ENCODE data around the gene OLFML1.

OLFML1 gene

DNA sequence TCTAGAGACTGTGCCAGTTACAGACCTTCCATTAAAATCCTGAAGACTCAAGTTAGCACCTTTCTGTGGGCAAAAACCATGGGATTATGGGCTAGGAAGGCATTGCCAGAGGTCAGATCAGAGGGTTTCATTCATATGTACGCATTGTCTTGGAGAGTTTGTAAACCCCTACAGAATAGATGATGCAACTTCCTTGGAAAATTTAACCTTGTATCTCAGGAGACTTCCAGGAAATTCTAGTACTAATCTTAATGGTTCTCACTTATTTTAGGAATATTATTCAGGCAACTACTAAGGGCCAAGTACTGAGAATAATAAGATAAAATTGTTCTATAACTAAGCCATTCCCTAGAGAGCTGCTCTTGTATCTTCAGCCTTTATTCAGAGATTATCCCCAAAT, 6.9 kb downstream of the OLFML1 start:
- TF ChIP-seq ZNF2 (tag by site-specific recombination; IDR thresholded peaks at IDR 0.05) (no peak), ZNF660 (tag by site-specific recombination; IDR thresholded peaks at IDR 0.05) (no peak), ZNF48 (tag by site-specific recombination; IDR thresholded peaks at IDR 0.05) (no peak), ZNF548 (tag by site-specific recombination; IDR thresholded peaks at IDR 0.05) (no peak), MYNN (tag by site-specific recombination; IDR thresholded peaks at IDR 0.05; ENCODE audit: borderline replicate concordance) (no peak), ZNF19 (tag by site-specific recombination; IDR thresholded peaks at IDR 0.05; ENCODE audit: low read depth) (no peak)
- TF ChIP-seq, protein P1, sequence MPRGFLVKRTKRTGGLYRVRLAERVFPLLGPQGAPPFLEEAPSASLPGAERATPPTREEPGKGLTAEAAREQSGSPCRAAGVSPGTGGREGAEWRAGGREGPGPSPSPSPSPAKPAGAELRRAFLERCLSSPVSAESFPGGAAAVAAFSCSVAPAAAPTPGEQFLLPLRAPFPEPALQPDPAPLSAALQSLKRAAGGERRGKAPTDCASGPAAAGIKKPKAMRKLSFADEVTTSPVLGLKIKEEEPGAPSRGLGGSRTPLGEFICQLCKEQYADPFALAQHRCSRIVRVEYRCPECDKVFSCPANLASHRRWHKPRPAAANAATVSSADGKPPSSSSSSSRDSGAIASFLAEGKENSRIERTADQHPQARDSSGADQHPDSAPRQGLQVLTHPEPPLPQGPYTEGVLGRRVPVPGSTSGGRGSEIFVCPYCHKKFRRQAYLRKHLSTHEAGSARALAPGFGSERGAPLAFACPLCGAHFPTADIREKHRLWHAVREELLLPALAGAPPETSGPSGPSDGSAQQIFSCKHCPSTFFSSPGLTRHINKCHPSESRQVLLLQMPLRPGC (tag by site-specific recombination; IDR thresholded peaks at IDR 0.05): no peak
- TF ChIP-seq, protein P2, sequence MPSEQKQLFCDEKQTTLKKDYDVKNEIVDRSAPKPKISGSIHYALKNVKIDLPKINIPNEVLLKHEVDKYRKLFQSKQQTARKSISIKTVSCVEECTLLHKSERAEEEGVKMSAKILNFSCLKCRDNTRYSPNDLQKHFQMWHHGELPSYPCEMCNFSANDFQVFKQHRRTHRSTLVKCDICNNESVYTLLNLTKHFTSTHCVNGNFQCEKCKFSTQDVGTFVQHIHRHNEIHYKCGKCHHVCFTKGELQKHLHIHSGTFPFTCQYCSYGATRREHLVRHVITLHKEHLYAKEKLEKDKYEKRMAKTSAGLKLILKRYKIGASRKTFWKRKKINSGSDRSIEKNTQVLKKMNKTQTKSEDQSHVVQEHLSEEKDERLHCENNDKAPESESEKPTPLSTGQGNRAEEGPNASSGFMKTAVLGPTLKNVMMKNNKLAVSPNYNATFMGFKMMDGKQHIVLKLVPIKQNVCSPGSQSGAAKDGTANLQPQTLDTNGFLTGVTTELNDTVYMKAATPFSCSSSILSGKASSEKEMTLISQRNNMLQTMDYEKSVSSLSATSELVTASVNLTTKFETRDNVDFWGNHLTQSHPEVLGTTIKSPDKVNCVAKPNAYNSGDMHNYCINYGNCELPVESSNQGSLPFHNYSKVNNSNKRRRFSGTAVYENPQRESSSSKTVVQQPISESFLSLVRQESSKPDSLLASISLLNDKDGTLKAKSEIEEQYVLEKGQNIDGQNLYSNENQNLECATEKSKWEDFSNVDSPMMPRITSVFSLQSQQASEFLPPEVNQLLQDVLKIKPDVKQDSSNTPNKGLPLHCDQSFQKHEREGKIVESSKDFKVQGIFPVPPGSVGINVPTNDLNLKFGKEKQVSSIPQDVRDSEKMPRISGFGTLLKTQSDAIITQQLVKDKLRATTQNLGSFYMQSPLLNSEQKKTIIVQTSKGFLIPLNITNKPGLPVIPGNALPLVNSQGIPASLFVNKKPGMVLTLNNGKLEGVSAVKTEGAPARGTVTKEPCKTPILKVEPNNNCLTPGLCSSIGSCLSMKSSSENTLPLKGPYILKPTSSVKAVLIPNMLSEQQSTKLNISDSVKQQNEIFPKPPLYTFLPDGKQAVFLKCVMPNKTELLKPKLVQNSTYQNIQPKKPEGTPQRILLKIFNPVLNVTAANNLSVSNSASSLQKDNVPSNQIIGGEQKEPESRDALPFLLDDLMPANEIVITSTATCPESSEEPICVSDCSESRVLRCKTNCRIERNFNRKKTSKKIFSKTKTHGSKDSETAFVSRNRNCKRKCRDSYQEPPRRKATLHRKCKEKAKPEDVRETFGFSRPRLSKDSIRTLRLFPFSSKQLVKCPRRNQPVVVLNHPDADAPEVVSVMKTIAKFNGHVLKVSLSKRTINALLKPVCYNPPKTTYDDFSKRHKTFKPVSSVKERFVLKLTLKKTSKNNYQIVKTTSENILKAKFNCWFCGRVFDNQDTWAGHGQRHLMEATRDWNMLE (tag by site-specific recombination; conservative IDR thresholded peaks at IDR 0.05; ENCODE audit: low read depth): no peak
- ChIA-PET CTCF (interaction anchor here (1.4 kb wide), 1 partner anchor 21 kb away, joined by 5 read pairs; the partner anchor contains the start of gene PPFIBP2), POLR2A (no interaction called here)
- Histone ChIP-seq H3K27ac (ENCODE audit: extremely low read depth, low read depth, low read length) (no peak overlapping the region), H3K4me1 (ENCODE audit: control insufficient read depth, insufficient read depth, low read length) (no peaks in the 10 kb centered on the region), H3K4me3 (ENCODE audit: low read depth, low read length) (no peak overlapping the region), H3K9me3 (ENCODE audit: control insufficient read depth, insufficient read depth, low read depth, low read length) (no peaks in the 10 kb centered on the region), H3K36me3 (ENCODE audit: control insufficient read depth in 2 of 2, insufficient read depth in 1 of 2, low read length in 2 of 2) (no peaks in the 10 kb centered on the region)

DNA sequence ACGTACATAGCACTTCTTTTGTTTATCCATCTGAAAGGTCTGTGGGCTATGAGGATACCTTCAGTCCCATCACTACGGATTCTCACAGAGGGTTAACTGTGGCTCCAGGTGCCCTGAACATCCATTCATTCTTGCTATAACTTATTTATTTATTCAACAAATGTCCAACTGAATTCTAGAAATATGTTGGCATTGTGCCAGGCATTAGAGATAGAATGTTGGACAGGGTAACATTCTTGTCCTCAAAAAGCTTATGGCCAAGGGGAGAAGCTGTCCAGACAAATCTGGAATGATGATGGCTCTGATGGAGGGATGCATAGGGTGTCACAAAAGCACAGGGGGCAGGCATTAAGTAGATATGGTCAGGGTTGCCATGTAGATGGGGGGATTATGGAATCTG, 8.4 kb downstream of the OLFML1 start:
- Histone ChIP-seq H3K4me1 (ENCODE audit: control insufficient read depth, insufficient read depth, low read length) (no peaks in the 10 kb centered on the region), H3K9me3 (ENCODE audit: control insufficient read depth, insufficient read depth, low read depth, low read length) (no peaks in the 10 kb centered on the region), H3K27ac (ENCODE audit: extremely low read depth, low read depth, low read length) (no peak overlapping the region), H3K4me3 (ENCODE audit: low read depth, low read length) (no peak overlapping the region), H3K36me3 (ENCODE audit: control insufficient read depth in 2 of 2, insufficient read depth in 1 of 2, low read length in 2 of 2) (no peaks in the 10 kb centered on the region)
- ChIA-PET CTCF (no interaction called here), POLR2A (no interaction called here)
- TF ChIP-seq, protein P3, sequence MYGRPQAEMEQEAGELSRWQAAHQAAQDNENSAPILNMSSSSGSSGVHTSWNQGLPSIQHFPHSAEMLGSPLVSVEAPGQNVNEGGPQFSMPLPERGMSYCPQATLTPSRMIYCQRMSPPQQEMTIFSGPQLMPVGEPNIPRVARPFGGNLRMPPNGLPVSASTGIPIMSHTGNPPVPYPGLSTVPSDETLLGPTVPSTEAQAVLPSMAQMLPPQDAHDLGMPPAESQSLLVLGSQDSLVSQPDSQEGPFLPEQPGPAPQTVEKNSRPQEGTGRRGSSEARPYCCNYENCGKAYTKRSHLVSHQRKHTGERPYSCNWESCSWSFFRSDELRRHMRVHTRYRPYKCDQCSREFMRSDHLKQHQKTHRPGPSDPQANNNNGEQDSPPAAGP (tag by site-specific recombination; IDR thresholded peaks at IDR 0.05): no peak
- TF ChIP-seq PBX3 (CRISPR knock-in tag; IDR thresholded peaks at IDR 0.05): no peak
- TF ChIP-seq ZNF202 (tag by site-specific recombination; IDR thresholded peaks at IDR 0.05; ENCODE audit: borderline replicate concordance): no peak
- TF ChIP-seq ZNF768 (tag by site-specific recombination; IDR thresholded peaks at IDR 0.05): no peak
- no peak for TF ChIP-seq ZSCAN4 (tag by site-specific recombination; IDR thresholded peaks at IDR 0.05)
- TF ChIP-seq ZNF112 (tag by site-specific recombination; IDR thresholded peaks at IDR 0.05): no peak
- no peak for TF ChIP-seq ZNF266 (tag by site-specific recombination; IDR thresholded peaks at IDR 0.05; ENCODE audit: low read depth)
- no peak for TF ChIP-seq ZNF221 (tag by site-specific recombination; IDR thresholded peaks at IDR 0.05; ENCODE audit: borderline replicate concordance)
- TF ChIP-seq SP2 (tag by site-specific recombination; IDR thresholded peaks at IDR 0.05): no peak
- TF ChIP-seq MZF1 (tag by site-specific recombination; IDR thresholded peaks at IDR 0.05; ENCODE audit: borderline replicate concordance): no peak
- no peak for TF ChIP-seq ZFP41 (tag by site-specific recombination; IDR thresholded peaks at IDR 0.05; ENCODE audit: borderline replicate concordance)
- TF ChIP-seq, protein P1 (tag by site-specific recombination; IDR thresholded peaks at IDR 0.05): no peak
- TF ChIP-seq ZNF292 (tag by site-specific recombination; IDR thresholded peaks at IDR 0.05; ENCODE audit: borderline replicate concordance, low read depth): no peak
- TF ChIP-seq SALL2 (tag by site-specific recombination; IDR thresholded peaks at IDR 0.05; ENCODE audit: borderline replicate concordance): no peak

All from HEK293 (cell line).